GM19043 (cell line): ENCODE data around the gene SLC16A5.
"Not testable (repeated sequence)": the region's sequence is repeated elsewhere in the genome, so short reads cannot be mapped to it uniquely, and the experiment has no call there.

ENCODE experiments used
- ATAC-seq: cut with Tn5 transposase; IDR thresholded peaks from one replicate; pipeline ENCODE4 v1.9.1; 2021; ENCODE audit warnings: low read depth; ENCODE audit not compliant: unreplicated experiment

The SLC16A5 gene, protein sequence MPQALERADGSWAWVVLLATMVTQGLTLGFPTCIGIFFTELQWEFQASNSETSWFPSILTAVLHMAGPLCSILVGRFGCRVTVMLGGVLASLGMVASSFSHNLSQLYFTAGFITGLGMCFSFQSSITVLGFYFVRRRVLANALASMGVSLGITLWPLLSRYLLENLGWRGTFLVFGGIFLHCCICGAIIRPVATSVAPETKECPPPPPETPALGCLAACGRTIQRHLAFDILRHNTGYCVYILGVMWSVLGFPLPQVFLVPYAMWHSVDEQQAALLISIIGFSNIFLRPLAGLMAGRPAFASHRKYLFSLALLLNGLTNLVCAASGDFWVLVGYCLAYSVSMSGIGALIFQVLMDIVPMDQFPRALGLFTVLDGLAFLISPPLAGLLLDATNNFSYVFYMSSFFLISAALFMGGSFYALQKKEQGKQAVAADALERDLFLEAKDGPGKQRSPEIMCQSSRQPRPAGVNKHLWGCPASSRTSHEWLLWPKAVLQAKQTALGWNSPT

GRCh38 chr17:75087558-75088453 lies at the start of gene SLC16A5:
Gene SLC16A5, plus strand, starts transcription at chr17:75087954. Its CDS starts 5,683 bp downstream, at chr17:75093637.
- ATAC-seq = peak; percentile 70

DNA sequence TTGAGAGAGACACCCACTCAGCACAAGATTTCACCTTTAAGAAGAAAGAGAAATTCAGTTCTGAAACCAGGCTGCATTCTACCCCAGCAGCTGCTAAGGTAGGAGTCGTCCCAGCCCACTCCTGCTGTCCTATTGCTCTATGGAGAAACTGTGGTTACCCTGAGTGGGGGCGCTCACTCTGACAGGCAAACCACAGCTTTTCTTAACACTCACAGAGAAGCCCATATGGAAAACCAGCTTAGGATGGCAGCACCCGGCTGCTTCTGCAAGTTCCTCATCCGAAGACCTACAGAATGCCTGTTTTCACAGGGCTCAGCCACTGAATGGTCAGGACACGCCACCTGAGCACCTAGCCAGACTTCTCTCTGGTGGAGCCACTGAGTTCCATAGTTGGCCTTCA lies 48.5 kb upstream of the SLC16A5 start:
- no peak for ATAC-seq

GRCh38 chr17:75041656-75042280 lies 46.0 kb upstream of the SLC16A5 start:
- no peak for ATAC-seq

DNA sequence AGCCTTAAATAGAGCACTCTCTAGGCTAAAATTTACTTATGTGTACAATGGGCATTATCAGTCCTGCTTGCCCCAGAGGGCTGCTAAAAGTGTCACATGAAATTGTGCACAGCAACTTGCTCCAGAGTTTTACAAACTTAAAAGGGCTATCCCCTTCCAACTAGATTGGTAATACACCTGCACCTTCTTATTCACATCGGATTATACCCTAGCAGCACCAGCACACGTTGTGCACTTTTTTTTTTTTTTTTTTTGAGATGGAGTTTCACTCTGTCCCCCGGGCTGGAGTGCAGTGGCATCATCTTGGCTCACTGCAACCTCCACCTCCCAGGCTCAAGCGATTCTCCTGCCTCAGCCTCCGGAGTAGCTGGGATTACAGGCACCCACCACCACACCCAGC lies 44.0 kb upstream of the SLC16A5 start:
- ATAC-seq = not testable (repeated sequence)

GRCh38 chr17:75044716-75045115 lies 43.0 kb upstream of the SLC16A5 start:
- no peak for ATAC-seq

DNA sequence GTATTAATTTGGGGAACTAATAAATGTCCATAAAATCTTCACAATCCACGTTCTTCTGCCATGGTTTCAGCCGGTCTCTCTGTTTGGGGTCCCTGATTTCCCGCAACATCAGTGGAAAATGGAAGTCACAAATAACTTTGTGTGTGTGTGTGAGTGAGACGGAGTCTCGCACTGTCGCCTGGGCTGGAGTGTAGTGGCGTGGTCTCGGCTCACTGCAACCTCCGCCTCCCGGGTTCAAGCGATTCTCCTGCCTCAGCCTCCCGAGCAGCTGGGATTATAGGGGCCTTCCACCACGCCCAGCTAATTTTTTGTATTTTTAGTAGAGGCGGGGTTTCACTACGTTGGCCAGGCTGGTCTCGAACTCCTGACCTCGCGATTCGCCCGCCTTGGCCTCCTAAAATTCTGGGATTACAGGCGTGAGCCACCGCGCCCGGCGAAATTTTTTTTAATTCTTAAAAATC lies 41.8 kb upstream of the SLC16A5 start:
- not testable (repeated sequence) for ATAC-seq

- ATAC-seq = peak; percentile 95
Observed at GRCh38 chr17:75046407-75047289, 41.1 kb upstream of the SLC16A5 start, which contains the start of the genes ATP5PD and KCTD2. Gene ATP5PD, minus strand, starts transcription at chr17:75046969. Its CDS starts 4,319 bp downstream, at chr17:75042650. Gene KCTD2, plus strand, starts transcription at chr17:75047225. Its CDS starts 26 bp downstream, at chr17:75047251.

GRCh38 chr17:75047398-75048098 lies 40.2 kb upstream of the SLC16A5 start:
- no peak for ATAC-seq

- no peak for ATAC-seq
Observed at GRCh38 chr17:75048249-75048878, 39.4 kb upstream of the SLC16A5 start.

- ATAC-seq = no peak
Observed at GRCh38 chr17:75049057-75049456, 38.7 kb upstream of the SLC16A5 start.

DNA sequence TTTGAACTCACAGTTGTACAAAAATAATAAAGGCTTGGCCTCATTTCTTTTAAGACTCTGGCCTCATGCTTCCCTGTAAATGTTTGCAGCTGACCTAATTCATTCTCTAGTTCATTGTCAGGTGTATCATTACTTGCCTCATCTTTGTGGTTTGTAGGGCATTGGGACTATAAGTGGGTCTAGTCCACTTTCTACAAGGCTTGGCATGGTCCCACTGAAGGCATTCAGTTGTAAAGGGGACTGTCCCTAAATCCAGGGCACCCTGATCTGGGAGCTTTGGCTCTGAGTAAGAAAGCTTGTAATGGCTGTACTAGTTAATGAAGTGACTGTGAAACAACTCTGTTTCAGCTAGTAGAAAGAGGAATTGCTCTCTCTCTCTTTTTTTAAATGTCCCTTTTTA lies 38.0 kb upstream of the SLC16A5 start:
- no peak for ATAC-seq

DNA sequence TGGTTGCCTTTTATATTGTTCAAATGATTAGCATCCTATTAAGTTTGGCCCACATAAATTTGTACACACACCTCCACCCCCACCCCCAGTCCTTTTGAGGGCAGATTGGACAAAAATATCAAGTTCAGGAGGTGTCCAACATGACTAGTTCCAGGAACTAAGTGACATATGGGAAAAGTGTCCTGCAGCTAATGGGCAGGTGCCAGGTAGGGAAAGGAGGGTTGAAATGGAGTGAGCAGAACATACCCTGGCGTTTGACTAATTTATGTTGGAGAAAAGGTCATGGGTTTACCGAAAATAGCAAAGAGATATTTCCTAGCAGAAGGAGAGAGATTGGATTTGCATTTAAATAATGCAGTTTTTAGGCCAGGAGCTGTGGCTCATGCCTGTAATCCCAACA lies 35.8 kb upstream of the SLC16A5 start:
- no peak for ATAC-seq

DNA sequence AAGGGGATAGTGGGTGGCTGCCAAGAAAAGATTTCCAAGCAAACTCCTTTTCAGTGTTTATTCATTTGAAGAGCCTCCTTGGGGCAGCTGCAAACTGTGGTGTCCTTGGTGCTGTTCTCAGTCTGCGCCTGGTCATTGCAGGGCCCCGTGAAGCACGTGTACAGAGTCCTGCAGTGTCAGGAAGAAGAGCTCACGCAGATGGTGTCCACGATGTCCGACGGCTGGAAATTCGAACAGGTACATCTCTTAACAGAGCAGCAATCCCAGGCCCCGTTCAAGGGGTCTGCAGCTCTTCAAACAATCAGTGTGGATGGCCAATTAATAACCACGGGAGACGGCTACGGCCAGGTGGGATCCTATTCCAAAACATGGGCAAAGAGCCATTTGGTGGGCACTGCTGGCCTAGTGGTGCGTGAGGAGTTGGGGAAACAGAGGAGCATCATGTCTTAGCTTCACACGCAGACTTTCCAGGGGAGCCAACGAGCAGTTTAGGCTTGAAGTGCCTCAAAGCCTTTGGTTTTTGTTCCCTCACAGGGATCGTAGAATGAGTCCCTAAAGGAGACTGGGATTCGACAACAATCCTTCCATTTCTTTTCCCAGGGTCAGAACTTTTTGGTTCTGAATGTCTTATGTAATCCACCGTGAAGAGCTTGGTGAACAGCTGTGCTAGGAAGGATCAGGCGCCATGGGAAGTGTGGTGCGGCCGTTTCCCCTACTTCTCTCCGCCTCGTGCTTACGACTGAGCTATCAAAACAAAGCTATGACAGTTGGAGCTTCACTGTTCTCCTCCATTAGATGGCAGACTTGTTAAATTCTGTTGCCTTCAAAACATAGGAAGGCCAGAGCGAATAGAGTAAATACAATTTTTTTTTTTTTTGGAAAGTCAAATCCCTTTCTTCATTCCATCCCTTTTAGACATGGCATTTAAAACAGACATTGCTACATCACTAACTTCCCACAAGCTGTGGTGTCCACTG lies 28.1 kb upstream of the SLC16A5 start:
- ATAC-seq = no peak

DNA sequence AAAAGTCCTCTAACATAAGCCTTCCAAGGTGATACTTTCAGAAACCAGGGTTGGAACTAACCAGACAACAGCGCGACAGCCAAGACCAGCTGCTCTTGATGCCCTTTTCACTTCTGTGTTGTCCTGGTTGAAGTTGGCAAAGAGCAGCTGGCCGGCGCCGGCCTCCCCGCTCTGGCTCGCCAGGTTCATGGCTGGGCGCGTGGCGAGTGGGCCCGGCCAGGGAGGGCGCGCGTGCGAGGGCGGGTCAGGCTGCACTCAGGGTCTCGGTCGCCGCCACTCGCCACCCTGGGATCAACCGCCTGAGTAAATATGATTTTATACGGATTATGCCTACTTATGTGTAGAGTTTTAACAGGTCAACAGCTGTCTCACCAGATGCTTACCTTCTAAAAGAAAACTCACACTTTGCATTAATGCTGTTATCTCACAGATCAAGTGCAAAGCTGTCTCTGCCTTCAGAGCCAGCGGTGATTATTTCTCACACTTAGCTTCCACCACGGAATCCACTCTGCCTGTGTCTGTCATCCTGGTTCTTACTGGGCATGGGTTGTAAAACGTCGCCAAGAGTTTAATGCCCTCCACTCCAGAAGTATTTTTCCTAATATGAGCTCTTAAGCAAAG lies 27.2 kb upstream of the SLC16A5 start:
- no peak for ATAC-seq

DNA sequence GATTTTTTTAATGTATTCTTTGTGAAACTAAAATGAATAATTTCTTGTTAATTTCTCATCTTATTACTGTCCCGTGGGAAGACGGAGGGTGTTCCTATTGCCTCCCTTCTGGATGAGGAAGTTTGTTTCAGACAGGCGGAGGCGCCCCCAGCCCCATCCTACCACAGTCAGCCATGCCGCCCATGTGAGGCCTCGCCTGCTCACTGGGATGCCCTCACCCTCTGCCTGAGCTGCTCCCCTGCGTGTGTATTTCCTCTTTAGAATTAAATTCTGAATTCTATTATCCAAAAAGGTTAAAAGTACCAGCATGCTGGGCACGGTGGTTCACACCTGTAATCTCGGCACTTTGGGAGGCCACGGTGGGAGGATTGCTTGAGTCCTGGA lies 26.7 kb upstream of the SLC16A5 start:
- ATAC-seq = no peak

- no peak for ATAC-seq
Observed at GRCh38 chr17:75061618-75062017, 26.1 kb upstream of the SLC16A5 start.

DNA sequence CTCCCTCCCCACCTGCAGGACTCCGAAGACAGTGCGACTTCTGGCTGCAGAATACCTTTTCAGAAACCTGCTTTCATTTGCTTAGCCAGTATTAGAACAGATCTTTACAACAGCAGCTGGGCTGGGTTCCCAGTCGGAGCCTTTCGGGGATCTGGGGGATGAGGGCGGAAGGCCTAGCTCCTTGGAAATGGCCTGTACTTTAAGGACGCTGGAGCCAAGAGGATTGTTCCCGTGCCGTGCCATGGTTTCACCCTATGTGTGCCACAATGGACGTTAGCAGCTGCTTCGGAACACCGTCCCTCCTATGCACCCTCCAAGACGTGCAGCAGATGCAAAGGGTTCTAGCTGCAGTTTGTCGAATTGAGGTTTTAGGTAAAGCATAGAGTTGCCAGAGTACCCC lies 24.6 kb upstream of the SLC16A5 start:
- no peak for ATAC-seq
